RPMI8226 (cell line): Measurements from ENCODE around the gene CMYA5.

ENCODE experiments used
- DNase-seq: peaks from one replicate; pipeline ENCODE4 v3.0.0-alpha.2; 2015

Gene CMYA5

DNA sequence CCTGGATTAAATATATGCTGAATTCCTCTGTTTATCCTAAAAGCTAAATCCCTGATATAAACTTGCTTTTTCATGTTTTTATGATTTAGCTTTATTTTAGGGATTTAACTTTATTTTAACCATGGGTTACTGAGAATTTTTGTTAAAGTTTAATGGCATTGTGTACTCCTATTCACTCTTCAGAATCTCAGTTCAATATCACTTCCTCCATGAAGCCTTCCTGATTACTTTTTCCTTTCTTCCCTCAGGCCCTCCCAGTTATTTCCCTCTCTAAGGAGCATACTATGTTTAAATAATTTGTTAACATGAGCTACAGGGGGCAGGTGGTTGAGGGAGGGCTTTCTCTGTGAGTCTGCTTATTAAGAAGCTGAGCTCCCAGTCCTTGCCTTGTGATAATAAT lies 151.5 kb downstream of the CMYA5 start:
- no peak for DNase-seq

DNA sequence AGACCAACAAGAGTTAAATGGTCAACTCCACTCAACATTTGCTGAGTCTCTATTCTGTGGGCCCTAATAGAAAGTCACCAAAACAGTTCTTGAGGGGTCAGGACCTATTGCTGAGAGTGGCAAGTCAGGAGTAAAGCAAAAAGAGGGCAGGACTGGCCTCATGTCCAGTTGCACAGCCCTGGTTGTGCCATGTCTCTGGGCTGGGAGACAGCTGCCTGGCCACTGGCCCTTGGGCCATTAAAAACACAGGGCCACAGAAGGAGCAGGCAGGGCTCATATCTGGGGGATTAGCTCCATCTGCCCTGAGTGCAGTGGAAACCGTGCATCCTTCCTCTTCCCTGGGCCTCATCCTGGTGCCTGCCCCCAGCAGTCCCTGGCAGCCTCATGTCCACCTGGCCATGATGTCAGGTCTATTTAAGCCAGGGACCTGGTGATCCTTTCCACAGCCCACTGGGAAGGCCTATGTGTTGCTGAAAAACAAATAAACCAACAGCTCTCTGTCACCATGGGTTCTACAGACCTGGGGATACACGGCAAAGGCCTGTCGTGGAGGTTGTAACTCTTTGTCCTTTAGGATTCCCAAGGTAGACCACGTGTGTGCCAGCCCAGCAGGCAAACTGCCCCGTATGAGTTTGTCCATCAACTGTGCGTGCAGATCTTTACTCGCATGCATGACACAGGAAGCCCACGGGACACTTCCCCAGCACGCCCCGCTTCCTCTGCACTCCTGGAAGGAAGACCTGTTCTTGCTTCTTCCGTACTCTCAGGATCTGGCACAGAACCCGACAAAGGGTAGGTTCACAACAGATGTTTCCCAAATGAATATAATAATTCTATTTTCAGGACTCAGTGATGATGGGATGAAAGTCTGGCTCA lies 152.6 kb downstream of the CMYA5 start:
- no peak for DNase-seq

GRCh38 chr5:79842991-79843390 lies 153.4 kb downstream of the CMYA5 start:
- DNase-seq: no peak

DNA sequence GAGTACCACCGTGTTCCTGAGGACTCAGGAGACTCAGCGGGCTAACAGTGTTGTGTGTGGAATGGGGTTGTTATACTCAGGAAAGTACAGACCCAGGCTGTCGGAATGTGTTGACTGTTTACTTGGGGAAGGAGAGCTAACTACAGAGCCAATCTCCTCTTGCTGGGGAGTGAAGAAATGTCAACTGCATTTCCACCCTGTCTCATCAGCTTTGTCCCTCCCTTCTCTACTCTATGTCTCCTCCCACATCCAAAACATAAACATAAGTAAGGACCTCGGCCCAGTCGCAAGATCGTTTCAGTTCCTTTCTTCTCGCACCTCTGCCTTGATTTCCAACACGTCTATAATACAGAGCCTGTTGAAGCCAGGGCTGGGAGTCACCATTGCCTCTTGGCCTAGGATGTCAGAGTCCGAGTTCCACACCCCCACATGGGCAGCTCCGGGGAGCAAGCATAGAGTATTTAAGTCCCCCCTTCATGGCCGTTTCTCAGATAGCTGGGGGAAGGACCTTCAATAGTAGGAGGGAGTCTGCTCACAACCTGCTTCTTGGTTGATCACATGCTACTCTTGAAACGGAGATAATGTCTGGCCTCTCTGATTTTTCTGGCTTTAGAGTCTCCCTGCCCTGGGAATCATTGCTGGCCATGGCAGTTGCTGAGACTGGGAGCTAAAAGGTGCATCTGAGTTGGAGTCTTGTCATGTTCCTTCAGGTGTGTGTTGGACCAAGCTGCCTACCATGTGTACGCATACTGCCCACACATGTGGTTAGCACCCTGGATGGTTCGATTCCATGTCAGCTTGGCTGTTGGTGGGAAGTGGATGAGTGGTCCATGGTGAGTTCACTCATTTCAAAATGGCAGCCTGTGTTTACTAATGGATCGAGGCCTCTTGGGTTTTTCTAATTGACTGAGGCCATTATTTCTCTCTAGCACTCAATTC lies 154.1 kb downstream of the CMYA5 start:
- no peak for DNase-seq

GRCh38 chr5:79844571-79844970 lies 154.9 kb downstream of the CMYA5 start:
- DNase-seq: no peak

GRCh38 chr5:79845448-79846197 lies 156.0 kb downstream of the CMYA5 start:
- DNase-seq: no peak

DNA sequence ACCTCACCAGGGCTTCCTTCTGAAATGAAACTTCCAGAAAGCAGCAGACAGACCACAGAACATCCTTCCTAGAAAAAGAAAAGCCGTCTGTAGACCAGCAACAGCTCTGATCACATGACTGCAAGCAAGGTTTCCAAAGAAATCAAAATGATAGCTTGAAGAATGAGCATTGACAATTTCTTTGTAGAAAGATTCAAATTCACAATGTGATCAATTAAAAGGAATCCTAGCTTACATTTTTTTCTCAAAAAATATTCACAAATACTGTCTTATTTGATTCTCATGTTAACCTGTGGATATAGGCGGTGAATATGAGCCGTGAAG lies 156.5 kb downstream of the CMYA5 start:
- DNase-seq: no peak

- no peak for DNase-seq
Observed at GRCh38 chr5:79847561-79847960, 157.9 kb downstream of the CMYA5 start.

DNA sequence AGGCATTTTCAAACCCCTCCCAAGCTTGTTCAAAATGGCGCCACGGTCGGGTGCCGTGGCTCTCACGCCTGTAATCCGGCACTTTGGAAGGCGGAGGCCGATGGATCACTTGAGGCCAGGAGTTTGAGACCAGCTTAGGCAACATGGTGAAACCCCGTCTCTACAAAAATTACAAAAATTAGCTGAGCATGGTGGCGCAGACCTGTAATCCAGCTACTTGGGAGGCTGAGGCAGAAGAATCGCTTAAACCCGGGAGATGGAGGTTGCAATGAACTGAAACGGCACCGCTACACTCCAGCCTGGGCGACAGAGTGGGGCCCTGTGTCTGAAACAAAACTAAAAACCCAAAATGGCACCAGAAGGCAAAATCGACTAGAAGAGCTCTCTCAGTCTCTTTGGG lies 159.4 kb downstream of the CMYA5 start:
- no peak for DNase-seq
